HCT116 (cell line): ENCODE data around the gene CHRNB1.

Source experiments
- EGR1 ChIP-seq: IDR thresholded peaks from 2 replicates; pipeline ENCODE4 v1.6.1; 2012; ENCODE audit warnings: low read depth
- EZH2phosphoT487 ChIP-seq: fragments of 200-600 bp; IDR thresholded peaks from 2 replicates; pipeline ENCODE4 v1.6.1; 2018; ENCODE audit warnings: antibody characterized with exemption, borderline replicate concordance
- FOSL1 ChIP-seq: IDR thresholded peaks from 2 replicates; pipeline ENCODE4 v1.6.1; 2012; ENCODE audit warnings: low read depth
- SRF ChIP-seq: IDR thresholded peaks from 2 replicates; pipeline ENCODE4 v1.6.1; 2012; ENCODE audit warnings: low read depth

DNA sequence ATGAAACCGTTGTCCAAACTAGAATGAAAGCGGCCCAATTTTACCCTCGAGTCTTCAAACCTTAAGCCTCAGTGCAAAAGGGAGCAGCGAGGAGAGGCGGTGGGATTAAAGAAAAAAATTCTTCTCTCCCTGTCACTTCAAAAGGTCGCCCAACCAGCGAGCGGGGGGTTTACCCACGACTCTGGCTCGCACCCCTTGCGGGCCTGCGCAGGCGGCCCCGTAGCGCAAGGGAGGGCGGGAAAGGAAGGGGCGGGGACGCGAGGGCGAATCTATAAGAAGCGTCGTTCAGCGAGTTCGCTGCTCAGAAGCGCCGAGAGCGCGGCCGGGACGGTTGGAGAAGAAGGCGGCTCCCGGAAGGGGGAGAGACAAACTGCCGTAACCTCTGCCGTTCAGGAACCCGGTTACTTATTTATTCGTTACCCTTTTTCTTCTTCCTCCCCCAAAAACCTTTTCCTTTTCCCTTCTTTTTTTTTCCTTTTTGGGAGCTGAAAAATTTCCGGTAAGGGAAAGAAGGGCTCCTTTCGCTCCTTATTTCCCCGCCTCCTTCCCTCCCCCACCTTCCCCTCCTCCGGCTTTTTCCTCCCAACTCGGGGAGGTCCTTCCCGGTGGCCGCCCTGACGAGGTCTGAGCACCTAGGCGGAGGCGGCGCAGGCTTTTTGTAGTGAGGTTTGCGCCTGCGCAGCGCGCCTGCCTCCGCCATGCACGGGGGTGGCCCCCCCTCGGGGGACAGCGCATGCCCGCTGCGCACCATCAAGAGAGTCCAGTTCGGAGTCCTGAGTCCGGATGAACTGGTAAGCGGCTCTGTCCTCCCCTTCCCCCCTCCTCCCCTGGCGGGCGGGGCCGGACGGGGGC is 39.4 kb downstream of the CHRNB1 start, which contains the start of gene POLR2A:
- TF ChIP-seq EZH2phosphoT487 (no peak), EGR1 (peak; percentile 80), FOSL1 (no peak), SRF (no peak; the same call in 1 of the 2 replicates)
